ENCODE measurements around the gene BBS9.

BBS9 gene

GRCh38 chr7:33558549-33559323 lies 429.4 kb downstream of the BBS9 start:
- DNase-seq, result no peak

DNA sequence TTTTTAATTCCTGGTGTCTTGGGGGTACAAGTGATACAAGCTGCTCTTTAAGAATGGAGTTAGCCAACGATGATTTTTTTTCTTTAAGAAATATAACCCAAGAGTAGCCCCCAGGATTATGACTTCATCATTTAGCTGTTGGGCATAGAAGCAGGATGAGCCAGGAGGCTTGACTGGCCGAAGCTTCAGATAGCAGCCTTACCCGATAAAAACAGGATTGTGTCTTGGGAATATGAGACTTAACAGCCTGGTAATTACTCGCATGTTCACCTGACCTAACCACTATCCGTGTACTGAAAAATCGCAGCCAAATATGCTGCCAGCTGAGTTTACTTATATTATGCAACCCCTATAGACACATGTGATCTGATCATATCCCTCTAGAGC lies 430.0 kb downstream of the BBS9 start:
- DNase-seq, result no peak

DNA sequence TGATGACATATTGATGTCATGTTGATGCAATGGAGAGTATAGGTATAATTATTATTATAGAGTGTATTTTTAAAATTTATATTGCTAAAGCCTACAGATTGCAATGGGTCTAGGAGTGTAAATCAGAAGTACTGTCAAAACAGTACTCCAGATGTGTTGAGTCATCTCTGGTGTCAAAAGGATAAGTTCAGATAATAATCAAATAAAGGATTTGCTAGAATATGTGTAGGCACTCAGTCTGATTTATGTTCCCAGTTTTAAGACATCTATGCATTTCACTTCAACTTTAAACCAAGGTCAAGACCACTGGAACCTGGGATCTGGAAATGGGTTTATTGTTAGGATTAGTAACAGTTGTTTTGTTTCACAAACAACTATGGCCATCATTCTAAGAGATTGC lies 433.6 kb downstream of the BBS9 start:
- DNase-seq, result peak; percentile 66

- no peak for DNase-seq
Measured at GRCh38 chr7:33563651-33564050, 434.3 kb downstream of the BBS9 start.

GRCh38 chr7:33578166-33578565 lies 448.8 kb downstream of the BBS9 start:
- DNase-seq, result no peak

GRCh38 chr7:33578881-33579672 lies 449.7 kb downstream of the BBS9 start:
- no peak for DNase-seq

- no peak for DNase-seq
Measured at GRCh38 chr7:33579673-33579960, 450.3 kb downstream of the BBS9 start.

DNA sequence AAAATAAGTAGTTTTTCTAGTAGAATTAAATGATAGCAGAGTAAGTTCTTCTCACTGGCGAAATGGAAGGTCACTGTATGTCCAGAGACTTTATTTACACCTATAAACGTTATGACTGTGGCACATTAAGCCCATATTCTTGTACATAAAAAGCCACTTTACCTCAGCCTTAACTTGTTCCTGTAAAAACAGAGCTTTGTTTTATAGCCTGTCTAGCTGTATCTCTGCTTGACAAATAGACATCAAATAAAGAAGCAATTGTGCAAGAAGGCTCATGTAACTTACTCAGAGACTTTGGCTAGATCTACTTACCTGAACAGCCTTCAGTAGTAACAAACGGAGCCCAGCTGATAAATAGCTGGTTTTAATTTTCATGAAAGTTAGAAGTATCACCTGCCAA lies 451.9 kb downstream of the BBS9 start:
- no peak for DNase-seq

DNA sequence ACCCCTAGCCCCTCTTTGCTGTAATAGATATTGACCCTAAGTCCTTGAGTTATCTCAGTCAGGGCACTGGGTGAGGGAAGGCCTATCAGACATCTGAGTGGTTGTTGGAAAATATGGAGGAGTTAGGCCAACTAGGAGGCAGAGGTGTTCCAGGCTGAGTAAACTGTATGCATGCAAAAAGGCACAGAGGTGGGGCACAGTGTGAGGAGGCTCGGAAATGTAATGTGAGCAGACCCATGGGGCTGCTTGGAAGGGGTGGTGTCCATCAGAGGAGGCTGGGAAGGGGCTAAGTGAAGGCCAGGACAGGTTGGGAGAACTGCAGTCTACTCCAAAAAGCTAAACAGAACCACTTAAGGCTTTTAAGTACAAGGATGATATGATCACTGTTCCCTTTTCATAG lies 452.7 kb downstream of the BBS9 start:
- no peak for DNase-seq

GRCh38 chr7:33582533-33582932 lies 453.2 kb downstream of the BBS9 start:
- DNase-seq, result no peak

- DNase-seq, result no peak
Measured at GRCh38 chr7:33589911-33590310, 460.5 kb downstream of the BBS9 start.

GRCh38 chr7:33590916-33591315 lies 461.6 kb downstream of the BBS9 start:
- peak; percentile 83 for DNase-seq

- no peak for DNase-seq
Measured at GRCh38 chr7:33591490-33591889, 462.1 kb downstream of the BBS9 start.

DNA sequence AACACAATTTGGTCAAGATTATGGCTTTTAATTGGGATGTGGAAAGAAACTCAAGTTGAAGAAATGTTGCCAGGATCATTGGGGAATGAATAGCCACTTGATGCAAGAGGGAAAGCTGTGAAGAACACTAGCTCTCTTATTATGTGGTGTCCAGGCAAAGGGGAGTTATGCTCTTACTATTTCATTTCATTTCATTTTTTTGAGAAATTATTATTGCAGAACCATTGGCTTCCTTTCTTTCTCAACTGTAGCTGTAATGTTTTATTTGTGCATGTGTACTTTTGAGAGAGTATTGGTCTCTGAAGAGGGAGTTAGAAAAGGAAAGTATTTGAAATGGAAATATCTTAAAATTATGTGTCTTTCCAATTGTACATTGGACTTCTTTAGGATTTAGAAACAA lies 463.4 kb downstream of the BBS9 start:
- DNase-seq, result no peak

- no peak for DNase-seq
Measured at GRCh38 chr7:33593611-33594010, 464.2 kb downstream of the BBS9 start.

DNA sequence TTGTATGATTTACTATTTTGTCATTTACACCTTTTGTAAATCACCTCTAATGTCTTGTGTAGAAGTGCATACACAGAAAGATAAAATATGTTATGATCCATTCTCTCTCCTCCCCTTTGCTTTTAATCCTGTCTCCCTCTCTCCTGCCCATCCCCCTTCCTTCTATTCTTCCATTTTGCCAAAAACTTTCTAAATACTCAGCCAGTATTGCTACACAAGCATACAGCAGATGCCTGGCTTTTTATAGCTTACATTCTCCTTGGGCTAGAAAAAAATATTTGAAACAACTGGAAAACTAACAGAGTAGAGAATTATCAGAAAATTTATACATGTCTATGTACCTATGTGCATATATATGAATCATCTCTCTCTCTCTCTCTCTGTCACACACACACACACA lies 467.3 kb downstream of the BBS9 start:
- DNase-seq, result peak; percentile 28

DNA sequence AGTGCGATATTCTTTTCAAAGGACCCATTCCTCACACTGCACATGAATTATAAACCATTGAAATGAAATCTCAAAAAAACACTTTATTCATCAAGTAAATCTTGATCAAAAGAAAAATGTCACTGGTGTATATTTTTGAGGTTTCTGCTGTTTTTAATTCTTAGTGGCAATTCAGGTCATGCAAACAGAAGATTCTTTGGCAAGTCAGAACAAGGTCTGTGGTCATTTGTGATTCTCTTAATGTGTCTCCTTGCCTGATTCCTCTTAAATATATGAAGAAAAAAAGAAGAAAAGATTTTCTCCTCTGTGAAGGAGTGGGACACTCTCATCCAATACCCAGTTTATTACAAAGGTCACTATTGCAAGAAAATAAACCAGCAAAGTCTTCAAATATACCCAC lies 467.8 kb downstream of the BBS9 start:
- no peak for DNase-seq

DNA sequence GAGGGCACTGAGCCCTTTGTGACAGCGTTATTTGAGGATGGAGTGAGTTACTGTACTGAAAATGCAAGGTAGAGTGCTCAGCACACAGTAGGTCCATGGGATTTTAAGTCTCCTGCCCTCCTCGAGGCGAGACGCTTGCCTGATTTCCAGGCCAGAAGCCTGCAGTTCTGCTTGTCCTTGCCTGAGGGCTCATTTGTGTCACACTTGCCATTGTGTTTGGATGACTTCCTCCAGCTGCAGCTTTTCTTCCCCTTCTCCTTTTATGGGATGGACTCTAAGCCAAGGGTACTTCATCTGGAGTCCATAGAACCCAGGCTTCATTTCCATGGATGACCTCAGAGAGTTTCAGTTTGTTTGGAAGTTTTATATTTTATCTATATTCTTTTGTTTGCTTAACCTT lies 471.7 kb downstream of the BBS9 start:
- DNase-seq, result no peak

DNA sequence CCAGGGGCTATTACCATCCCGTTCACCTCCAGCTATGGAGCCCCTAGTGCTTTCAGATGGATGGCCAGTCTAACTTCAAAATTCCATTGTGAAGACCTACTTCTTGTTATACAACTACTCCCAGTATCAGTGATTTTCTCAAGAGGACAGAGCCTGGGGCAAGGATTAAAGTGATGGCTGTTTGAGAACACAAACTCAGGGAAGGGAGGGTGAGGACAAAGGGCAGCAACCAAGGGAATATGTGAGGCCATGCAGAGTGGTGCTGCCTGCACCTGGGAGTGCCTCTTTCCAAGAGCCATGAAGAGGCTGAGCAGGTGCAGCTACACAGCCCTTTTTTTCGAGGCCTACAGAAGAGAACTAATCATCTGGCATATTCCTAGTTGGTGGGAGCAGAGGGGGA lies 472.5 kb downstream of the BBS9 start:
- no peak for DNase-seq

- DNase-seq, result peak; percentile 64
Measured at GRCh38 chr7:33604056-33604455, 474.7 kb downstream of the BBS9 start.

DNA sequence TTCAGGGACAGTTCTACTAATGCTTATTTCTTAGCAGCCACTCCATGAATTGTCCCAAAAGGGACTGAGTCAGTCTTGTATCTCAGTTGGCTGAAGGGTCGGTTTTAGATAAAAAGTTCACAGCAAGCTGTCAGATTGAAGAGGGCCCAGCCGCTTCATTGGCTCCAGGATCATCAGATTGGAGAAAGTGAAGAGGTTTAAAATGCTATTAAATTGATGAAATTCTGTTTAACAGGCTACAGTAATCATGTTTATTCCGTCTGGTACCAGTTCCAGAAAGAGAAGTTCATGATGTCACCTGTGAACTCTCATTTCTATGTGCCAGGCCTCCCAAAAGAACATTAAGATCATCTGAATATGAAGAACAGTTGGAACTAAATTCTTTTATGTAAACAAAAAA lies 481.6 kb downstream of the BBS9 start:
- no peak for DNase-seq

DNA sequence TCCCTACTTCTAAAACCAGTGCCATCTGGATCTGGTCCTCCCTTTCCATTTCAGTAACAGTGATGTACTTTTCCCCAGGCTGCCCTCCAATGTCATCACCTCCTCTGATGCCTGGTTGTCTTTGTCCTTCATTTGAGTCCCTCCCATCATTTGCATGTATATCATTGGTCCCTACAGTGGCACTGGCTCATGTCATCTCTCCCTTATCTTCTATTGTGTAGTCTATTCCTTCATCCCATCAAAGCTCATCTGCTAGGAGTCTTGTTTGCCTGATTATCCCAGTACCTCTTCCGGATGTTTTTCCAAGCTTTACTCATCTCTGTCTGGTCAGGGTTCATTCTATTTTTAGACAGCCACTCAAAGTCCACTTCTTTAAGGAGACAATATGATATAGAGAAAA lies 483.1 kb downstream of the BBS9 start:
- no peak for DNase-seq

- no peak for DNase-seq
Measured at GRCh38 chr7:33614357-33615117, 485.2 kb downstream of the BBS9 start.

- no peak for DNase-seq
Measured at GRCh38 chr7:33616752-33617151, 487.4 kb downstream of the BBS9 start.

Data from fibroblast of skin of abdomen (primary cell).